ENCODE results near the gene DEPDC7. TPM values are rescaled to one million over a fixed set of nuclear protein-coding genes. Genes with fewer than 3 reads are reported as not detected.

Gene DEPDC7
- total and polyA plus RNA-seq, 2 donors (not counting 1 experiment from before 2014, with no cell fraction given): 0.07 TPM; not detected in 1

GRCh38 chr11:33055375-33055774 lies 39.7 kb downstream of the DEPDC7 start:
- DNase-seq (no peak), ATAC-seq (ENCODE audit: low read depth) (no peak)
- TF ChIP-seq EZH2 (IDR thresholded peaks at IDR 0.05; ENCODE audit: borderline replicate concordance, insufficient read depth, low read depth, low read length, poor library complexity, severe bottlenecking): no peak
- TF ChIP-seq CTCF (IDR thresholded peaks at IDR 0.05): no peak
- intact Hi-C loops (cut with micrococcal nuclease): no loop called here
- Histone ChIP-seq H3K79me2 (ENCODE audit: control insufficient read depth, insufficient read depth, low read length) (no peaks in the 10 kb centered on the region), H3K4me2 (replicated peaks; ENCODE audit: low read depth, low read length, poor library complexity, severe bottlenecking) (no peak overlapping the region), H3K27ac (ENCODE audit: low read length in 2 of 2) (no peak overlapping the region), H3K36me3 (replicated peaks in 1 of 2; ENCODE audit: control extremely low read depth in 1 of 2, control insufficient read depth in 1 of 2, extremely low read depth in 1 of 2, insufficient read depth in 2 of 2, low read length in 1 of 2) (peaks cover 0 to 23% of the 10 kb centered on the region in 2 experiments), H3K27me3 (replicated peaks in 1 of 4; ENCODE audit: control extremely low read depth in 1 of 4, control insufficient read depth in 3 of 4, insufficient read depth in 4 of 4, low read length in 3 of 4) (no peaks in the 10 kb centered on the region), H3K9ac (ENCODE audit: low read length) (no peak overlapping the region), H3K4me1 (ENCODE audit: control insufficient read depth in 2 of 2, insufficient read depth in 2 of 2, low read length in 2 of 2) (peaks cover 0 to 3% of the 10 kb centered on the region in 2 donors), H4K20me1 (ENCODE audit: control insufficient read depth, insufficient read depth, low read length, poor library complexity, severe bottlenecking) (no peaks in the 10 kb centered on the region), H3K4me3 (ENCODE audit: control extremely low read depth in 1 of 5, extremely low read depth in 1 of 5, insufficient read depth in 1 of 5, low read depth in 2 of 5, low read length in 4 of 5) (no peak overlapping the region), H3K9me3 (ENCODE audit: control extremely low read depth in 1 of 3, control insufficient read depth in 2 of 3, insufficient read depth in 1 of 3, low read length in 2 of 3) (no peaks in the 10 kb centered on the region), H2AFZ (ENCODE audit: insufficient read depth, low read depth, low read length, poor library complexity, severe bottlenecking) (no peak overlapping the region)
- ChIA-PET POLR2A (no interaction called here), CTCF (interaction anchor here (1.2 to 2.2 kb wide), 2 partner anchors 10 kb away, joined by 4 to 6 read pairs; no protein-coding TSS in a partner anchor)
- Mint-ChIP-seq H3K4me1 (peaks cover 8% of the 10 kb centered on the region), H3K9me3 (ENCODE audit: insufficient read depth) (no peaks in the 10 kb centered on the region), H3K27ac (no peak overlapping the region), H3K27me3 (no peaks in the 10 kb centered on the region), H3K4me3 (no peak overlapping the region)

- no peaks in the 10 kb centered on the region for H3K27me3 Mint-ChIP-seq
- intact Hi-C loops (cut with micrococcal nuclease): no loop called here
- H3K27ac Mint-ChIP-seq: no peak overlapping the region
- DNase-seq: no peak
- H4K20me1 ChIP-seq (ENCODE audit: control insufficient read depth, insufficient read depth, low read length, poor library complexity, severe bottlenecking): no peaks in the 10 kb centered on the region
- no peaks in the 10 kb centered on the region for H3K9me3 ChIP-seq (ENCODE audit: control extremely low read depth in 1 of 3, control insufficient read depth in 2 of 3, insufficient read depth in 1 of 3, low read length in 2 of 3)
- no peak overlapping the region for H3K4me3 ChIP-seq (ENCODE audit: control extremely low read depth in 1 of 5, extremely low read depth in 1 of 5, insufficient read depth in 1 of 5, low read depth in 2 of 5, low read length in 4 of 5)
- H3K4me1 Mint-ChIP-seq: peaks cover 3% of the 10 kb centered on the region
- no peak overlapping the region for H3K4me2 ChIP-seq (replicated peaks; ENCODE audit: low read depth, low read length, poor library complexity, severe bottlenecking)
- no peak overlapping the region for H3K27ac ChIP-seq (ENCODE audit: low read length in 2 of 2)
- no peaks in the 10 kb centered on the region for H3K9me3 Mint-ChIP-seq (ENCODE audit: insufficient read depth)
- H3K4me3 Mint-ChIP-seq: no peak overlapping the region
- H3K27me3 ChIP-seq (replicated peaks in 1 of 4; ENCODE audit: control extremely low read depth in 1 of 4, control insufficient read depth in 3 of 4, insufficient read depth in 4 of 4, low read length in 3 of 4): no peaks in the 10 kb centered on the region
- CTCF ChIA-PET: interaction anchor here (2.2 kb wide), 1 partner anchor 8 kb away, joined by 6 read pairs; no protein-coding TSS in a partner anchor
- H3K36me3 ChIP-seq (replicated peaks in 1 of 2; ENCODE audit: control extremely low read depth in 1 of 2, control insufficient read depth in 1 of 2, extremely low read depth in 1 of 2, insufficient read depth in 2 of 2, low read length in 1 of 2): peaks cover 0 to 33% of the 10 kb centered on the region in 2 experiments
- H3K79me2 ChIP-seq (ENCODE audit: control insufficient read depth, insufficient read depth, low read length): no peaks in the 10 kb centered on the region
- POLR2A ChIA-PET: no interaction called here
- no peak for ATAC-seq (ENCODE audit: low read depth)
- no peak overlapping the region for H2AFZ ChIP-seq (ENCODE audit: insufficient read depth, low read depth, low read length, poor library complexity, severe bottlenecking)
- peaks cover 0 to 3% of the 10 kb centered on the region in 2 donors for H3K4me1 ChIP-seq (ENCODE audit: control insufficient read depth in 2 of 2, insufficient read depth in 2 of 2, low read length in 2 of 2)
- no peak overlapping the region for H3K9ac ChIP-seq (ENCODE audit: low read length)
- TF ChIP-seq CTCF (IDR thresholded peaks at IDR 0.05): no peak
- no peak for TF ChIP-seq EZH2 (IDR thresholded peaks at IDR 0.05; ENCODE audit: borderline replicate concordance, insufficient read depth, low read depth, low read length, poor library complexity, severe bottlenecking)
- WGBS (ENCODE audit: insufficient coverage): no CpG with 5 or more reads among the region's 1 CpG
Measured at GRCh38 chr11:33057284-33057683, 41.6 kb downstream of the DEPDC7 start.

Measured in B cell (primary cell).